HCT116 (cell line): ENCODE measurements around the gene CDH23.

Experiments
- CTCF ChIP-seq, 3 experiments: fragments of 200-600 bp in 1 of 3; sonication (generic) in 1 of 3; IDR thresholded peaks in 2 of 3; conservative IDR thresholded peaks in 1 of 3; 2 replicates each; pipeline ENCODE4 v1.5.1; 2012 to 2017; ENCODE audit warnings: low read depth in 2 of 3, low read length in 2 of 3, antibody characterized with exemption in 1 of 3, borderline replicate concordance in 1 of 3, control low read depth in 1 of 3, mild to moderate bottlenecking in 1 of 3, mixed read lengths in 1 of 3, mixed run types in 1 of 3, moderate library complexity in 1 of 3; ENCODE audit not compliant: insufficient read depth in 1 of 3
- EZH2 ChIP-seq: fragments of 200-600 bp; sonication (generic); IDR thresholded peaks from 2 replicates; pipeline ENCODE4 v1.6.1; 2017; ENCODE audit warnings: antibody characterized with exemption, mixed run types
- YY1 ChIP-seq: IDR thresholded peaks from 2 replicates; pipeline ENCODE4 v1.6.1; 2011; ENCODE audit warnings: low read length, low read depth, moderate library complexity, mild to moderate bottlenecking; ENCODE audit not compliant: insufficient replicate concordance; ENCODE audit errors: extremely low read depth

DNA sequence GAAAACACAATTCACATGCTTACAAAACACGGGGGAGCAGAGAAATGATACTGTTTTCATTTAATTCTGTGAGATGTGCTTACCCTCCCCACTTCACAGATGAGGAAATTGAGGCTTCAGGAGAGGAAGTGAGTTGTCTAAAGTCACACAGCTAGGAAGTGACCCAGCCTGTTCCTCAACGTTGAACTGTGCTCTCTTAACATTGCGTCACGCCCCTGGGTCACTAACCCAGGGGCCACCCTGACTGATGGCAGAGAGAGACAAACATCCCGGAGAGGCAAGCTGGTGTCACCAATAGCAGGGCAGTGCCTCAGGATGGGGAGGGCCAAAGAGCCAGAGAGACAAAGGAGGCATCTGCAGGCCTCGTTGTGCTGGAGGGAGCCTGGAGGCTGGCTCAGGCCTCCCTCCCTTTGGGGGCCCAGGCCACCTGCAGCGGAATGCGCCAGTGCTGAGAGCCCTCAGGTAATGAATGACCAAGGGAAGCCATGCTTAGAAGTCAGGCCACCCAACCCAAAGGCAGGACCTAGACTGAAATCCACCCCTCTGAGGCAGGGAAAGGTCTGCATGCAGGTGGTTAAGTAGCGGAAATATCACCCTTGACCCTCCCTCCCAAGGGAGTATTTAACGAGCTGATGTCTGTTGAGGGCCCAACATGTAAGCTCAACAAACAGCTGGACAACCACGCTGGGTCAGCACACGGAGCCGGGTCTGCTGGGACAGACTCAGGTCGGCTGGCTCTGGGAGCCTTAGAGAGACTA is 241.5 kb downstream of the CDH23 start:
- TF ChIP-seq CTCF (IDR thresholded peaks at IDR 0.05 in 2 of 3, conservative IDR thresholded peaks at IDR 0.05 in 1 of 3; ENCODE audit: borderline replicate concordance in 1 of 3, insufficient read depth in 1 of 3, low read depth in 2 of 3, low read length in 2 of 3) (no peak), YY1 (no peak), EZH2 (no peak)
